Activated CD8-positive, alpha-beta memory T cell treated with anti-CD3 and anti-CD28 coated beads, Interleukin-2, amount 50 U/mL, for 4 hours (primary cell): Measurements from ENCODE around the gene RUSF1.
"Not testable (repeated sequence)": the region's sequence is repeated elsewhere in the genome, so short reads cannot be mapped to it uniquely, and the experiment has no call there.

Experiments used
- DNase-seq: peaks from one replicate; pipeline ENCODE4 v3.0.0-alpha.2; 2020

Gene RUSF1

DNA sequence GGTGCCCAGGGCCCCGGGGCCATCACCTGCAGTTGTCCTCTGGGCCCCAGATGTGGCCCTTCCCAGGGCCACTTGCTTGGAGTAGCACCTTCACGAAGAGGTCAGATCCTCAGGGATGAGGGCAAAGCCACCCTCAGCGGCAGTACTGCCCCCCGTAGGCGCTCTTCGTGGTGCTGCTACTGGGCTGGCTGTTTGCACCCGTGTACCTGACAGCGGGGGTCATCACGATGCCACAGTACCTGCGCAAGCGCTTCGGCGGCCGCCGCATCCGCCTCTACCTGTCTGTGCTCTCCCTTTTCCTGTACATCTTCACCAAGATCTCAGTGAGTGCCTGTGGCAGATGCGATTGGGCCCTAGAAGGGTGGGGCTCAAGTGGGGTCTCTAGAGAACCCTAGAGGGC lies 22.6 kb downstream of the RUSF1 start:
- no peak for DNase-seq

GRCh38 chr16:31484491-31485171 lies 23.6 kb downstream of the RUSF1 start:
- no peak for DNase-seq

DNA sequence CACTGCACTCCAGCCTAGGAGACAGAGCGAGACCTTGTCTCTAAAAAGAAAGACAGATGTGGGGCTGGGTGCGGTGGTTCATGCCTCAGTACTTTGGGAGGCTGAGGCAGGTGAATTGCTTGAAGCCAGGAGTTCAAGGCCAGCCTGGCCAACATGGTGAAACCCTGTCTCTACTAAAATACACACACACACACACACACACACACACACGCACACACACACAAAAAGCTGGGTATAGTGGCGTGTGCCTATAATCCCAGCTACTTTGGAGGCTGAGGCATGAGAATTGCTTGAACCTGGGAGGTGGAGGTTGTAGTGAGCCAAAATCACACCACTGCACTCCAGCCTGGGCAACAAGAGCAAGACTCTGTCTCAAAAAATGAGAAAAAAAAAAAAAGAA lies 24.1 kb downstream of the RUSF1 start:
- not testable (repeated sequence) for DNase-seq

DNA sequence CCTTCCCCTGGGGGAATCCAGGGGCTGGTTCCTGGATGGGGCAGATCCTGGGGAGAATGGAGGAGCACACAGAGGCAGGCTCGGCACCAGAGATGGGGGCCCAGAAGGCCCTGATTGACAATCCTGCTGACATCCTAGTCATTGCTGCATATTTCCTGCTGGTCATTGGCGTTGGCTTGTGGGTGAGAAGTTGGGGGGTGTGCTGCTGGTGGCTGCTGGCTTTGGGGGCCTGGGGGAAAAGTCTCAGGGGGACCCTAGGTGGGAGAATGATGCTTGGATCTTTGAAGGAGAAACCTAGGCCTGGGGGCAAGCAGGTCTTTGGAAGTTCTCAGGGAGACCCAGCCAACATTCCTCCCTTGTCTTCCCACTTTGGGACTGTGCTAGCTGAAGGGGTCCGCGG lies 25.1 kb downstream of the RUSF1 start, which contains the start of gene SLC5A2:
SLC5A2 (plus strand) TSS at position 43 of the 400 bp plus-strand sequence; CDS start at position 57, 14 bp downstream.
- DNase-seq = no peak

GRCh38 chr16:31480851-31481536 lies 27.2 kb downstream of the RUSF1 start:
- no peak for DNase-seq

DNA sequence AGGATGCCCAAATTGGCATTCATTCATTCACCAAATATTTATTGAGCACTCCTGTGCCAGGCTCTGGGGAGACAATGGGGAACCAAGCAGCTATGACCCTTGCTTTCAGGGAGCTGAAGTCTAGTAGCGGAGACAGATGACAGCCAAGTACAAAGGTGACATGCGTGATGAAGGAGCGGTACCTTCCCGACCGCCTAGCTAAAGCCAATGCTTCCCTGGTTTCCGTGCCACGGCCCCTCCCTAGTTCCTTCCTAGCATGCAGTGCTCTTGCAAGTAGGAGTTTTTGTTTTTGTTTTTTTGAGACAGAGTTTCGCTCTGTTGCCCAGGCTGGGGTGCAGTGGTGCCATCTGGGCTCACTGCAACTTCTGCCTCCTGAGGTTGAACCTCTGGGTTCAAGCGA lies 28.4 kb downstream of the RUSF1 start:
- DNase-seq = no peak

DNA sequence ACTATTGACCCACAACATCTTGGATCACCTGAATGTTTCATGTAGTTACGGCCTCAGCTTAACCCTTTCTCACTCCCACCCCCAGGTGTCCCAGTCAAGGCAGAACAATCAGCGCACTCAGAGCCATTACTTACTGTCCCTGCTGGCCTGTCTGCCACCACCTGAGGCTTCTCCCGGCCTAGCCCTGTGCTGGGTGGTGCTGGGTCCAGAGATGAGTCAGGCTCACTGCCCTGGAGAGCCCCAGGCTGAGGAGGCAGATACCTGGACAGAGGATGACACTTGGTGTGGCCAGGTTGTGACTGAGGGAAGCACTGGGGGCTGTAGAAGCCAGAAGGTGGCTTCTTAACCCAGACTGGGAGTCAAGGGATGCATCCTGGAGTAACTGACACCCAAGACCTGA lies 29.2 kb downstream of the RUSF1 start:
- DNase-seq = no peak

- peak; percentile 43 for DNase-seq
These were observed 30.7 kb downstream of the RUSF1 start for GRCh38 chr16:31477220-31478216.

GRCh38 chr16:31476303-31477219 lies 31.6 kb downstream of the RUSF1 start:
- peak; percentile 90 for DNase-seq

GRCh38 chr16:31475946-31476302 lies 32.3 kb downstream of the RUSF1 start:
- no peak for DNase-seq

DNA sequence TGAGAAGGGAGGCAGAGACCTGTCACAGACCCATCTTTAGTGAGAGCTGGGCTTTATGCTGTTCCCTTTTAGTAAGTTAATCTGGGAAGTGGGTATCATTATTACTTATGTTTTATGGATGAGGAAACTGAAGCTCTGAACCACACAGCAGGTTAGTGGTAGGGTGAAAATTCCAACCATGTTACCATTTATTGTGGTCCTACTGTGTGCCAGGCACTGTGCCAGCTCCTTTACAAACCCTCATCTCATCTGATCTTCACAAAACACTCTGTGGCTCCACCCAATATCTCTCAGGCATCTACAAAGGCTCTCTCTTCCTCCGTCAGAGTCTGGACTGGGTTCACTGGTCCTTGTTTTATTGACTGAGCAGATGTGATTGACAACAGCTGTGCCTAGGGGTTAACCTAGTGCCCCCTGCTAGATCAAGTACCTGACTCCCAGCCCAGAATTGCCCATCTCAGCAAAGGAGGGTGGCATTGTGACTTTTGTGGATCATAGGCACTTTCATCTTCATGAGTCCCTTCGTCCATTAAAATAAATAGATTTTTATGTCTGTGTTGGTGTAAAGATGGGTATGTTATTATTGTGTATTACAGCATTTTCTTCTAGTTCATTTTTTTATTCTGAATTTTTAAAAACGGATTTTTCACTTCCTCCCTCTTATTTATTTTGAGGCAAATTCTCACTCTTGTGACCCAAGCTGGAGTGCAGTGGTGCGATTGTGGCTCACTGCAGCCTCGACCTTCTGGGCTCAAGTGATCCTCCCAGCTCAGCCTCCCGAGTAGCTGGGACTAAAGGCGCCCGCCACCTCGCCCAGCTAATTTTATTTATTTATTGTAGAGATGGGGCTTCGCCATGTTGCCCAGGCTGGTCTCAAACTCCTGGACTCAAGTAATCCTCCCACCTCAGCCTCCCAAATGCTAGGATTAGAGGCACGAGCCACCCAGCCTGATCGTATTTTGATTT lies 33.1 kb downstream of the RUSF1 start:
- no peak for DNase-seq

- no peak for DNase-seq
These were observed 33.9 kb downstream of the RUSF1 start for GRCh38 chr16:31474173-31474714.

GRCh38 chr16:31473264-31473984 lies 34.8 kb downstream of the RUSF1 start:
- no peak for DNase-seq

- no peak for DNase-seq
These were observed 35.4 kb downstream of the RUSF1 start for GRCh38 chr16:31472709-31473203.

DNA sequence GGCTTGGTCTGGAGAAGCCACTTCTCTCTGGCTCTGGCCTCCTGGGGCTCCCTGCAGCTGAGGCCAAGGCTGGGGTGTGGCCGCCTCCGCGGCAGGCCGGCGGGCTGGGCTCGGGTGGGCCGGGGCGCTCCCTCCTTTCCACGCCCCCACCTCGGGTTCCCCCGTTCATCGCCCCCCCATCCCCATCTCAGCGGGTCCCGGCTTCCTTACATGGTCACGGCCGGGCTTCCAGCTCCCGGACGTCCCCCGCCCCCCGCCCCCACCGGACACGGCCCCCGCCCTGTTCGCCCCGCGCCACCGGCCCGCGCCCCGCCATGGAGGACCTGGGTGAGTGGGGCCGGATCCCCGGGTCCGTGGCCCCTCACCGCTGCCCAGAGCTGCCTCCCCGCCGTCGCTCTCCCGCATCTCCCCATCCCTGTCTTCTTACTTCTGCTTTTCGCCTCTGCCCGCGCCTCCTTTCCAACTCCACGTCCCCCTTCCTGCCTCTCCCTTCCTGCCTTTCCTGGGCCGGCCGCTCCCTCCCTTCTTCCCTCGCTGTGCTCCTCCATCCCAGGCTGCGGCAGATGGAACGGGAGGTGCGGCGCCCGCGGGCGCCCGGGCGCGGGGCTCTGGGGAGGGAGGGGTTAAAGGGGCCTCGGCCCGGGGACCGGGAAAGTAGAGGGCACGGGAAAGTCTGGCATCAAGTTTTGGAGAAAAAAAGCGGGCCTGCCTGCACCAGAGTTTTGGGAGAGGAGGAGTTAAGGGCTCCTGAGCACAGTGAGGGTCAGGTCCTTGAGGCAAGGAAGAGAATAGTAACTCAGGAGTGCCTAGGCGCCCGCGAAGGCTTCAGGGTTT lies 36.1 kb downstream of the RUSF1 start, which contains the start of gene TGFB1I1:
TGFB1I1 (plus strand) TSS at position 278 of the 834 bp plus-strand sequence; CDS start at position 315, 37 bp downstream.
- DNase-seq = no peak

- DNase-seq = no peak
These were observed 36.8 kb downstream of the RUSF1 start for GRCh38 chr16:31471241-31471874.

GRCh38 chr16:31470615-31471014 lies 37.6 kb downstream of the RUSF1 start:
- no peak for DNase-seq

DNA sequence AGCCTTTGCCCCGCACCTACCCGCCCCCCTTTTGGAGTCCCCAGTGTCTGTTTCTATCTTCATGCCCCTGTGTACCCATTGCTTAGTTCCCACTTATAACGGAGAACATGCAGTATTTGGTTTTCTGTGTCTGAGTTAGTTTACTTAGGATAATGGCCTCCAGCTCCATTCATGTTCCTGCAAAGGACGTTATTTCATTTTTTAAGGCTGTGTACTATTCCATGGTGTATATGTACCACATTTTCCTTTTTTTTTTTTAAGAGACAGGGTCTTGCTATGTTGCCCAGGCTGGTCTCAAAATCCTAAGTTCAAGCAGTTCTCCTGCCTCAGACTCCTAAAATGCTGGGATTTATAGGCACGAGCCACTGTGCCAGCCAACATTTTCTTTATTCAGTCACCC lies 40.3 kb downstream of the RUSF1 start:
- no peak for DNase-seq
